HG02938 (cell line): ENCODE results near the gene SAMD4A.

Experiments used
- ATAC-seq: cut with Tn5 transposase; IDR thresholded peaks from one replicate; pipeline ENCODE4 v1.9.1; 2021; ENCODE audit warnings: mild to moderate bottlenecking, moderate library complexity; ENCODE audit not compliant: unreplicated experiment

The SAMD4A gene

GRCh38 chr14:54566410-54567223 lies at the start of gene SAMD4A:
TSS of gene SAMD4A (plus strand) at chr14:54567128. CDS start at chr14:54567917, 789 bp downstream.
- ATAC-seq = peak; percentile 30

GRCh38 chr14:54524410-54524809 lies 42.5 kb upstream of the SAMD4A start:
- ATAC-seq = no peak

- ATAC-seq = no peak
Measured at GRCh38 chr14:54528973-54529372, 38.0 kb upstream of the SAMD4A start.

- ATAC-seq = no peak
Measured at GRCh38 chr14:54529811-54530210, 37.1 kb upstream of the SAMD4A start.

GRCh38 chr14:54532111-54533012 lies 34.6 kb upstream of the SAMD4A start:
- ATAC-seq = peak; percentile 83

- ATAC-seq = no peak
Measured at GRCh38 chr14:54533100-54533499, 33.8 kb upstream of the SAMD4A start.

- ATAC-seq = no peak
Measured at GRCh38 chr14:54535126-54535525, 31.8 kb upstream of the SAMD4A start.

- no peak for ATAC-seq
Measured at GRCh38 chr14:54535646-54536045, 31.3 kb upstream of the SAMD4A start.

- no peak for ATAC-seq
Measured at GRCh38 chr14:54537651-54538050, 29.3 kb upstream of the SAMD4A start.

- ATAC-seq = no peak
Measured at GRCh38 chr14:54538055-54538454, 28.9 kb upstream of the SAMD4A start.

GRCh38 chr14:54547583-54547982 lies 19.3 kb upstream of the SAMD4A start:
- no peak for ATAC-seq

GRCh38 chr14:54548491-54548890 lies 18.4 kb upstream of the SAMD4A start:
- ATAC-seq = no peak

- no peak for ATAC-seq
Measured at GRCh38 chr14:54549862-54550261, 17.1 kb upstream of the SAMD4A start.

- no peak for ATAC-seq
Measured at GRCh38 chr14:54550514-54550913, 16.4 kb upstream of the SAMD4A start.

GRCh38 chr14:54554401-54554800 lies 12.5 kb upstream of the SAMD4A start:
- ATAC-seq = no peak

- ATAC-seq = no peak
Measured at GRCh38 chr14:54555651-54556050, 11.3 kb upstream of the SAMD4A start.

GRCh38 chr14:54556535-54556934 lies 10.4 kb upstream of the SAMD4A start:
- ATAC-seq = no peak

GRCh38 chr14:54562334-54562733 lies 4.6 kb upstream of the SAMD4A start:
- no peak for ATAC-seq

- no peak for ATAC-seq
Measured at GRCh38 chr14:54564071-54564867, 2.7 kb upstream of the SAMD4A start.

- peak; percentile 14 for ATAC-seq
Measured at GRCh38 chr14:54564868-54565784, 1.8 kb upstream of the SAMD4A start.
